ENCODE data around the gene TNFAIP2.

DNA sequence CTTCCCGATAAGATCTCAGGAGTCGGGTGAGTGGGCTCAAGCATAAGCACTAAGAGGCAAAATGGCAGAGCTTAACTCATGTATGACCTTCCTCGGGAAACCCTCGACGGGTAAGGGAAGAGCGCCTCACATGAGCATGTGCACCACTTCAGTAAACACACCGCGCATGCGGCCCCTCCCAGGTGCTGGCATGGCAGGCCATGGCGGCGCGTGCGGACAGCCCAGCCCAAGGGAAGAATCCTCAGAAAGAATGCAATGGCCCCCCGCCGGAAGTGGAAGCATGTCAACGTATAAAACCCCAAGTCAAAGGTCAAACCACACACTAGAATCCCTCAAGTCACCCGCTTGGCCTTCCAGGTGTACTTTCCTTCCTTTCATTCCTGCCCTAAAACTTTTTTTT, 6.6 kb upstream of the TNFAIP2 start:
- TF ChIP-seq, protein P1, sequence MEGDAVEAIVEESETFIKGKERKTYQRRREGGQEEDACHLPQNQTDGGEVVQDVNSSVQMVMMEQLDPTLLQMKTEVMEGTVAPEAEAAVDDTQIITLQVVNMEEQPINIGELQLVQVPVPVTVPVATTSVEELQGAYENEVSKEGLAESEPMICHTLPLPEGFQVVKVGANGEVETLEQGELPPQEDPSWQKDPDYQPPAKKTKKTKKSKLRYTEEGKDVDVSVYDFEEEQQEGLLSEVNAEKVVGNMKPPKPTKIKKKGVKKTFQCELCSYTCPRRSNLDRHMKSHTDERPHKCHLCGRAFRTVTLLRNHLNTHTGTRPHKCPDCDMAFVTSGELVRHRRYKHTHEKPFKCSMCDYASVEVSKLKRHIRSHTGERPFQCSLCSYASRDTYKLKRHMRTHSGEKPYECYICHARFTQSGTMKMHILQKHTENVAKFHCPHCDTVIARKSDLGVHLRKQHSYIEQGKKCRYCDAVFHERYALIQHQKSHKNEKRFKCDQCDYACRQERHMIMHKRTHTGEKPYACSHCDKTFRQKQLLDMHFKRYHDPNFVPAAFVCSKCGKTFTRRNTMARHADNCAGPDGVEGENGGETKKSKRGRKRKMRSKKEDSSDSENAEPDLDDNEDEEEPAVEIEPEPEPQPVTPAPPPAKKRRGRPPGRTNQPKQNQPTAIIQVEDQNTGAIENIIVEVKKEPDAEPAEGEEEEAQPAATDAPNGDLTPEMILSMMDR (conservative IDR thresholded peaks at IDR 0.05; ENCODE audit: low read length), result no peak
- TF ChIP-seq EZH2phosphoT487 (IDR thresholded peaks at IDR 0.05; ENCODE audit: borderline replicate concordance), result no peak

Measured in Loucy (cell line).